HG03354 (cell line): Measurements from ENCODE around the gene XRCC3.

ENCODE experiments used
- ATAC-seq: cut with Tn5 transposase; IDR thresholded peaks from one replicate; pipeline ENCODE4 v1.9.1; 2021; ENCODE audit warnings: mild to moderate bottlenecking; ENCODE audit not compliant: unreplicated experiment, poor library complexity, severe bottlenecking

The XRCC3 gene

DNA sequence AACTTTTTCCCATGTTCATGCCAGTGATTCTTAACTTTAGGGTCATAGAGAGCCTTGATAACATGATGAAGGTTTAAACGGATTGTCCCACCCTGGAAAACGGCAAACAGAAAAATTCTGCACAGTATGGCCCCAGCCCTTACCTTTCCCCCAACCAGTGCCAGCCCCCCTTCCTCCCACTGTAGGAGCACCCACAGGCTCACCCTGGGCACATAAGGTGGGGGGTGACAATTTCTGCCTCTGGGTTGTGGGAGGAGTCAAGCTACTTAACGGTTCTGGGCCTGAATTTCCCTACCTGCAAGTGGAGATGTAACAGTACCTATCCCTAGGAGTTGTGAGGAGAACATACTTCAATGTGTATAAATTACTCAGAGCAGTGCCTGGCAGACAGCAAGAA lies 18.0 kb downstream of the XRCC3 start:
- no peak for ATAC-seq

GRCh38 chr14:103696466-103697071 lies 18.7 kb downstream of the XRCC3 start:
- ATAC-seq: no peak

DNA sequence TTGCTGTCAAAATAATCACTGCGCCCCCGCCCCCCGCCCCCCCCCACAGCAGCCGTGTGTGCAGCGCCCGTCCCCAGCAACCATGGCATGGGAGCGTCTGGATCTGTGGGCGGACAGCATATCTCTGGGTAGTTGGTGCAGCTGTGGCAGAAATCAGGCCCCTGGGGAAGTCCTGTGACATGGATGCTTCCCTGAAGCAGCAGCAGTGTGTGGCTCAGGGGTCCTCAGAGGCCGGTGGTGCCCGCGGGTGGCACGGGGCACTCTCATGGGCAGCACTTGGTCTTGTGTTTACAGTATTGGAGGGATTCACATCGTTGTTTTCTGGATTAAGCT lies 19.2 kb downstream of the XRCC3 start:
- no peak for ATAC-seq

- no peak for ATAC-seq
Measured at GRCh38 chr14:103695296-103696069, 19.8 kb downstream of the XRCC3 start.

GRCh38 chr14:103694572-103695026 lies 20.7 kb downstream of the XRCC3 start:
- no peak for ATAC-seq

DNA sequence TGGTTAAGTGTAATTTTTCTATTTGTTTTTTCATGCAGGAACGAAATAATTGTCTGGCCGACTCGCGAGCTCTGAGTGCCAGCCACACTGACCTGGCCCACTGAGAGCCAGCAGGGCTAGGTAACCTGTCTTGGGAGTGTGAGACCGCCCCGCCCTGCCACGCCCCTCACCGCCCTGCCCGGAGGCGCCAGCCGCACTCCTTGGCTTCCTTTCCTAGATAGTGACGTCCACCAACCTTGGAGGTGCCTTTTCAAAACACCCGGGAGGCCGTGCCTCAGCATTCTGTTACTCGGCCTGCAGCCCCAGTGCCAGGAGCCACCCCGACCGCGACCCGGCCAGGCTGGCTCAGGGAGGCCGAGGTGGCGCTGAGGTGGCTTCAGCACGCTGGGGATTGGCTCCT lies 21.7 kb downstream of the XRCC3 start:
- no peak for ATAC-seq

DNA sequence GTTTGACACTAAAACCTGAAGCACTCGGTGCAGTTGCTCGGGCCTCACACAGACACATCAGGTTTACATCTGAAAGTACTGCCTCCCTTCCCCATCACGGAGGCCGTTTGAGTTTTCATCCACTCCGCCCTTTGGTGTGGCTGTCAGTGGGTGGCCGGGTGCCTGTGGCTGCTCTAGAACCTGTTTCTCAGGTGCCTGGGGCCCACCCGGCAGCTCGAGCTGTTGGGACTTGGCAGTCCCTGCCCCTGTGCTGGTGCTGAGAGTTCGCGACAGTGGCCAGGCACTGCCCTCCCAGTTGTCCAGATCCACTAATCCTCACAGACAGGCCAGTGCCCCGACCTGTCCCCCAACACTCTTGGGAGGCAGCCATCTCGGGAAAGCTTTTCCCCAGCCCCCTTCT lies 22.4 kb downstream of the XRCC3 start:
- ATAC-seq: no peak

- peak; percentile 35 for ATAC-seq
Measured at GRCh38 chr14:103692159-103692558, 23.1 kb downstream of the XRCC3 start.

DNA sequence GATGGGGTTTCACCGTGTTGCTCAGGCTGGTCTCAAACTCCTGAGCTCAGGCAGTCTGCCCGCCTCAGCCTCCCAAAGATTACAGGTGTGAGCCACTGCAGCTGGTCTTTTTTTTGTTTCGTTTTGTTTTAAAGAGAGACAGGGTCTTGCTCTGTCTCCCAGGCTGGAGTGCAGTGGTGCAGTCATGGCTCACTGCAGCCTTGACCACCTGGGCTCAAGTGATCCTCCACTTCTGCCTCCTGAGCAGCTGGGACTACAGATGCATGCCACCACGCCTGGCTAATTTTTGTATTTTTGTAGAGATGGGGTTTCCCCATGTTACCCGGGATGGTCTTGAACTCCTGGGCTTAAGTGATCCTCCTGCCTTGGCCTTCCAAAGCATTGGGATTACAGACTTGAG lies 23.6 kb downstream of the XRCC3 start:
- ATAC-seq: peak; percentile 78

DNA sequence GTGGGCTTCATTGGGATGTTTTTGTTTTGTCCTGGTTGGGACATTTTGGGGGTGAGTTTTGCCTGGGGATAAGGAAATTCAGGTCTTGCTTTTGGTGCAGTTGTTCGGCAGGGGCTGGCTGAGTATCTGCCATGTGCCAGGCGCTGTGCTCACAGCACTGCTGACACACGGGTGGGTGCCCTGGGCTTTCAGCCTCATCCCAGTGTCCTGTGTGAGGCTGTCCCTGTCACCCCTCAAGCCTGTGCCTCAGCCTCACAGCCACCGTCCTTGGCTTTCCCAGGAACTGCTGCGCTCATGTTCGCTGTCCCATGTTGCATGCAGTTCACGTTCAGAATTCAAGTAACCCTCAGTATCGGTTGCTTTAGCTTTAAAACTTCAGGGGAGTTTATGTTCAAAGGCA lies 24.9 kb downstream of the XRCC3 start:
- ATAC-seq: no peak

GRCh38 chr14:103688906-103689902 lies 26.0 kb downstream of the XRCC3 start:
- peak; percentile 42 for ATAC-seq

DNA sequence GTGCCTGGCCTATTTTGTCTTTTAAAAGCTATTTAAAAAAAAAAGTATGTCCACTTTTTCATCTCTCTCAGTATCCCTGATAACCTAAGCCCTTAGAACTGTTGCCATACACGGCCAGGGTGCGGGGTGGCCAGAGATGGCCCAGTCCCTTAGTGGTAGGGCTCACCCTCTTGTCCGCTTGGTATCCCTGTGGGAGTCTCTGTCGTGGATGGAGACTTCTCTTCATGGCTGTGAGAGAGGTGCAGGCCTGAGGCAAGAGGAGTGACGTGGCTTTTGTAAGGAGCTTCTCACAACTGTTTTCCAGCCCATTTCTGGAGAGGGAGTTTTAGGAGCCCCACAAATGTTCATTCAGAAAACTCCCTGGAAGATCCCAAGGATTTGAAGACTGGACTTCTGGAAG lies 26.8 kb downstream of the XRCC3 start:
- no peak for ATAC-seq

DNA sequence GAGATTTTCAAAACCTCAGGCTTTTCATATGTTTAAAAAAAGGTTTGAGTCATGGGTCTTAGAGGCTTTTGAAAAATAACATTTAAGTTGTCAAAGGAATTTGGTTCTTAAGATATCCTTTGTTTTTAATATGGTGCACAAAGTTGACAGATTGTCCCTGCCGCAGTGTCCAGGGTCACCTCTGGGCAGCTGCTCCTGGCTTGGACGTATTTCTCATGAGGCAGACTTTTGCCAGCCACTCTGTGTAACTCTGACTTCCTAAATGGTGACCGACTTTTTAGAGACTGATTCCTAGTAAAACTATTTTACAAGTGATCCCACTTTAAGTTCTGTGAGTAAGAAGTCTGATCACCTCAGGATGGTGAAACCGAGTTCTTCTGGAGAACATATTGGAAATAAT lies 27.5 kb downstream of the XRCC3 start:
- ATAC-seq: no peak

DNA sequence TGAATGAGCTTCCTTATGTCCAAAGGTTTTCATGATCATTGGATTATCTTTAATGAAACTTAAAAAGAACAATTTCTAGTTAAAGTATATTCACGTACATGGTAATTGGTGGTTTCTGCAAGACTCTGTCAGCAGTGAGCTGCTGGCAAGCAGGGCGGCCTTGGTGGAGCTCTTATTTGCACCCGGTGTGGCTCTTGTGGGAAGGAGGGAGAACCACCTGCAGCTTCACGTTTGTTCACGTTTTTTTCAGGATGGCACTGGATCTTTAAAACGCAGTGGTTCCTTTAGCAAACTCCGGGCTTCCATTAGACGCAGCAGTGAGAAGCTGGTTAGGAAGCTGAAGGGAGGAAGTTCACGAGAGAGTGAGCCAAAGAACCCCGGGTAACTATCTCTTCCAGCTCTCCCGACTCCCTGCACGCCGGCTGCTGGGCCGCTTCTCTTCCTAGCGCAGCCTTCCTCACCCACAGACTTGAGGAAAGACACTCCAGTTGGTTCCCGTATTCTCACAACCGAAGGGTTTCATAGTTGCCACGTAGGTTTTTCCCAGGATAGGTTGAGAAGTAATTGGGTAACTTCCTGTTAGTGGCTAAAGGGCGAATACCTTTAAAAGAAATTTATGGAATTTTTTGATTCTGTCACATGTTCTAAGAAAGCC lies 28.3 kb downstream of the XRCC3 start:
- ATAC-seq: no peak

DNA sequence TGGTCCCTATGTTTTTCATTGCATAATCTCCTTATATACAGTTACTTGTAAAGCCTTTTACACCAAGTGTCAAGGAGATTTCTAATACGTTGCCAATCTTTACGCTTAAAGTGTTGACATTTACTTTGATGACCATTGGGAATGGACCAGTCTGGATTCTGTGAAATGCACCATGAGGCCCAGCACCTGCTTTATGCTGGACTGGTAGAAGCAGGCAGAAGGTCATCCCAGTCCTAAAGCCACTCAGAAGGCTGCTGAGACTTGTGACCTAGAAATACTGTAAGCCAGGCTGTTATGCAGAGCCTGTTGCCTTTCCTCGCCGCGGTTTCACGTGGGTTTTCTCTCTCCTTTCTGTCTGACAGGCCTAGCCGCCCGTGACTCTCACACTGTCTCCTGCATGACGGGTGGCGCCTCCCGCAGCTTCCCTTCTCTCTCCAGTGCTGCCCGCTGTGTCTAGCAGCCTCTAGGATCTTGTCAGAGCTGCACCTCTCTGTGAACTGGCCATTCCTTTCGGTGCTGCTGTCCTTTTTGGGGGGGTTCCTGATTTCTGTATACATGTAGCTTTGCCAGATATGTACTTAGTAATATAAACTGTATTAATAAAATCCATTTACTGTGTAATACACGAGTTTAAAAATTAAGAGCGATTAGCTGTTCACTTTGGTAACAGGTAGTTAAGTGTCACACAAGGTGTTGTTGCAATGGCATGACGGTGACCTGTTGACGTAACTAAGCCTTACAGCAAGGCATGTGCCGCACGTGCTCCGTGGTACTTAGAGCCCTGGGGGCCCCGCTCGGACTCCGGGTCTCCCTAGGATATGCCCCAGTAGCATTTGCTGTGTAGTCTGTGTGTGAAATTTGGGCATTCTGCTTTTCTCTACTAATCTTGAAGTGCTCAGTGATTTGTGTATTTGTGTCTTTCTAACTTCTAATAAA lies 29.7 kb downstream of the XRCC3 start:
- no peak for ATAC-seq

GRCh38 chr14:103684871-103685270 lies 30.4 kb downstream of the XRCC3 start:
- no peak for ATAC-seq

GRCh38 chr14:103684471-103684870 lies 30.8 kb downstream of the XRCC3 start:
- no peak for ATAC-seq

GRCh38 chr14:103683139-103683538 lies 32.1 kb downstream of the XRCC3 start:
- no peak for ATAC-seq
